Measurements from ENCODE around the gene SLC25A5.
A peak's percentile ranks its signal among the peaks of the same experiment; 100 is the strongest.

SLC25A5 gene

GRCh38 chrX:119505945-119506344 lies 37.7 kb downstream of the SLC25A5 start:
- no peak for DNase-seq (ENCODE audit: low spot score)

DNA sequence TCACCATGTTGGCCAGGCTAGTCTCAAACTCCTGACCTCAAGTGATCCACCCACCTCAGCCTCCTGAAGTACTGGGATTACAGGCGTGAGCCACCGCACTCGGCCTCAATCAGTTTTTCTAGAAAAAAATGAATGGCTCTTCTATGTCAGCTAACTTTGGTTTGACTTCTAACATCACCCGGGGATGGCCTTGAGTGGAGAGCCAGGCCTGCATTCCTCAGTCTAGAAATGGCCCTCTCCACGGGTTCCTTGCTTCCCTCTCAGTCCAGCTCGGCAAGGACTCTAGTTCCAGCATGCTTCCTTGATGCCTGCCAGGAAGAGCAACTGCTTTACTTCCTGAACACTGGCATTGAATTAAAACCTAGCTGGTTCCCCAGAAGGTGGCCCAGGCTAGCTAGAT lies 39.0 kb downstream of the SLC25A5 start:
- no peak for DNase-seq (ENCODE audit: low spot score)

DNA sequence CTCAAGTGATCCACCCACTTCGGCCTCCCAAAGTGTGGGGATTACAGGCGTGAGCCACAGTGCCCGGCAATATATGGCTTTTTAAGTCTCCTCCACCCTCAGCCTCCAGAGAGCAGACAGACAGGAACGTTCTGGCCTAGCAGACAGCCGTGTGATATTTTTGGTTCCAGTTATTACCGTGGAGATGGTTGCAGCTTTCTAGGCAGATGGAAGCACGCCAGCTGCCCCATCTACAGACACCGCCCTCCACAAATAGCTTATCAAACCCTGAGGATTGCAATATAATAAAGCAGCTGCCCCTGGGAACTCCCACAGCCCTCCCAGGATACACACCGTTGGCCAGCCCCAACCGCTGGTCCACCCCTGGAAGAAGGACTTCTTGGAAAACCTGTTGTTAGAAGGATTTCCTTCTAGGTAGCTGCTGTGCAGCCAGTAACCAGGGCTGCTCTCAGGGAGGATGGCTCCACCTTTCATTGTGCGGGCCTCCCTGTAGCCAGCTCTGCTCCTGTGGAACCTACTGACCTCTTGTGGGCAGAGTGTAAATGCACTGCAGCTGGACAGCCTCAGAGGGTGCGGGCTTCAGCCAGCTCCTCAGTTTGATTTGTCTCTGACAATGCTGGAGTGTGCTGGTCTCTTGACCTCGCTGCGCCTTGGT lies 44.0 kb downstream of the SLC25A5 start:
- peak; percentile 76 for DNase-seq (ENCODE audit: low spot score)

DNA sequence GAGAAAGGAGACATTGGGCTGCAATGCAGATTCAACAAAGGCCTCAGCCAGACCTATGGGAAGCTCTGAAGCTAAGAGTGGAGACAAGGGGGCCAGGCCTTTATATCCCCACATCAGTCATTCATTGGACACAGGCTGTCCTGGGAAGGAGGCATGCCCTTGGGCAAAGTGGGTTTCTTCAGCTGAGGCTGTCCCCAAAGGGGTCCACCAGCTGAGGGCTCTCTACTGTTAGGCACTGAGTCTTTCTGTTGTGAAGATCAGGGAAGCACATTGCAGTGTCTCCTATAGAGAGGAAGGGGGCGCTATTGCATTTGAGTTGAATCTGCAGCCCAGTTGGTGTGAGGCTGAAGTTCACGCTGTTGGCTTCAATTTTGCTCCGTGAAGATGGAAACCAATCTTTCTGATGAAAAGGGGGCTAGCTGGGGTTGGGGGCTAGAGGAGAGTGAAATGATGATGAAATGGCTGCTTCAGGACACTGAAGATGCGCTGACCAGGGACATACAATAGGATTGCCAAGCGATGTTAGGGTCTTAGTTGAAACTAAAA lies 48.0 kb downstream of the SLC25A5 start:
- peak; percentile 63 for DNase-seq (ENCODE audit: low spot score)

DNA sequence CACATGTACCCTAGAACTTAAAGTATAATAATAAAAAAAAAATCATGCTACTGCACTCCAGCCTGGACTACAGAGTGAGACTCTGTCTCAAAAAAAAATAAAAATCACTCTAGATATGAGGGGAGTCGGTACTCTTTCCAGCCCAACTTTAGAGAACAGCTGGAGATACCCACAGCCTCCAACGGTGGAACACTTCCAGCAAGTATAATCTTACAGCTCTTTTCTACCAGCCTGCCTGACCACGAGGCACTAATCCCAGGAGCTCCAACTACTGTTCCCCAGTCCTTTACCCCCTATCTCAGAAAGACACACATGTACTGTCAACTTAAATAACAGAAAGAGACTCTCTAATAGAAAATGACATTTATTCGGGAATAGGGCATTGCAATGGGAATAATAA lies 50.1 kb downstream of the SLC25A5 start:
- no peak for DNase-seq (ENCODE audit: low spot score)

All from SW480 (cell line).